Liver (tissue), 9 donors: ENCODE data around the gene TCEA2. TPM values are rescaled to one million over a fixed set of nuclear protein-coding genes. Genes with fewer than 3 reads are reported as not detected.

ENCODE experiments used
- DNase-seq: peaks from one replicate; pipeline ENCODE4 v3.0.0-alpha.2; 2017; ENCODE audit warnings: low spot score
- H3K27ac ChIP-seq, 2 donors: one replicate each; pipeline ENCODE4 v1.7.0; 2013; ENCODE audit warnings: inconsistent platforms in 2 of 2, low read length in 2 of 2, control low read depth in 1 of 2, low read depth in 1 of 2, mild to moderate bottlenecking in 1 of 2
- H3K27me3 ChIP-seq, 4 donors: one replicate each; pipeline versions ENCODE4 v1.6.1 to v1.7.0; 2013; ENCODE audit warnings: low read length in 3 of 4, inconsistent platforms in 1 of 4, mild to moderate bottlenecking in 1 of 4, moderate library complexity in 1 of 4; ENCODE audit not compliant: control insufficient read depth in 4 of 4, insufficient read depth in 4 of 4
- H3K36me3 ChIP-seq, 4 donors: one replicate each; pipeline versions ENCODE4 v1.6.1 to v1.7.0; 2013; ENCODE audit warnings: low read length in 3 of 4, mild to moderate bottlenecking in 3 of 4, low read depth in 1 of 4, moderate library complexity in 1 of 4; ENCODE audit not compliant: control insufficient read depth in 4 of 4, insufficient read depth in 3 of 4
- H3K4me1 ChIP-seq, 4 donors: one replicate each; pipeline versions ENCODE4 v1.6.1 to v1.7.0; 2013; ENCODE audit warnings: low read length in 3 of 4, mild to moderate bottlenecking in 3 of 4, moderate library complexity in 1 of 4; ENCODE audit not compliant: control insufficient read depth in 4 of 4, insufficient read depth in 4 of 4
- H3K4me3 ChIP-seq, 3 donors: one replicate each; pipeline versions ENCODE4 v1.6.1 to v1.7.0; 2013; ENCODE audit warnings: low read length in 3 of 3, control low read depth in 1 of 3, low read depth in 1 of 3, mild to moderate bottlenecking in 1 of 3
- H3K9ac ChIP-seq, 2 donors: one replicate each; pipeline ENCODE4 v1.7.0; 2013; ENCODE audit warnings: low read length in 2 of 2, mild to moderate bottlenecking in 2 of 2, moderate library complexity in 2 of 2, control low read depth in 1 of 2, low read depth in 1 of 2
- H3K9me3 ChIP-seq, 4 donors: one replicate each; pipeline versions ENCODE4 v1.6.1 to v1.7.0; 2013; ENCODE audit warnings: low read length in 3 of 4; ENCODE audit not compliant: control insufficient read depth in 4 of 4
- EGR1 ChIP-seq, 2 donors: IDR thresholded peaks; 2 replicates each; pipeline ENCODE4 v1.6.1; 2016 to 2018; ENCODE audit warnings: antibody characterized with exemption in 2 of 2, low read depth in 2 of 2
- FOXA1 ChIP-seq: IDR thresholded peaks from 2 replicates; pipeline ENCODE4 v1.6.1; 2016; ENCODE audit warnings: antibody characterized with exemption
- FOXA2 ChIP-seq: IDR thresholded peaks from 2 replicates; pipeline ENCODE4 v1.6.1; 2016; ENCODE audit warnings: antibody characterized with exemption
- GABPA ChIP-seq, 2 donors: IDR thresholded peaks in 1 of 2; conservative IDR thresholded peaks in 1 of 2; 2 replicates each; pipeline ENCODE4 v1.6.1; 2016; ENCODE audit warnings: antibody characterized with exemption in 2 of 2, mild to moderate bottlenecking in 1 of 2, moderate library complexity in 1 of 2
- HNF4A ChIP-seq, 2 donors: conservative IDR thresholded peaks; 2 replicates each; pipeline ENCODE4 v1.6.1; 2016; ENCODE audit warnings: antibody characterized with exemption in 2 of 2, mild to moderate bottlenecking in 2 of 2
- HNF4G ChIP-seq: IDR thresholded peaks from 2 replicates; pipeline ENCODE4 v1.6.1; 2016; ENCODE audit warnings: antibody characterized with exemption
- JUND ChIP-seq, 2 donors: IDR thresholded peaks; 2 replicates each; pipeline ENCODE4 v1.6.1; 2016; ENCODE audit warnings: antibody characterized with exemption in 2 of 2
- NR2F2 ChIP-seq: IDR thresholded peaks from 2 replicates; pipeline ENCODE4 v1.6.1; 2016; ENCODE audit warnings: antibody characterized with exemption
- RAD21 ChIP-seq, 2 donors: IDR thresholded peaks; 2 replicates each; pipeline ENCODE4 v1.6.1; 2016; ENCODE audit warnings: antibody characterized with exemption in 2 of 2, mild to moderate bottlenecking in 2 of 2
- RXRA ChIP-seq, 2 donors: IDR thresholded peaks; 2 replicates each; pipeline ENCODE4 v1.6.1; 2017 to 2018; ENCODE audit warnings: antibody characterized with exemption in 2 of 2, mild to moderate bottlenecking in 1 of 2
- SP1 ChIP-seq: IDR thresholded peaks from 2 replicates; pipeline ENCODE4 v1.6.1; 2018; ENCODE audit warnings: antibody characterized with exemption, mild to moderate bottlenecking
- TAF1 ChIP-seq: conservative IDR thresholded peaks from 2 replicates; pipeline ENCODE4 v1.6.1; 2016; ENCODE audit warnings: antibody characterized with exemption, mild to moderate bottlenecking
- YY1 ChIP-seq: IDR thresholded peaks from 2 replicates; pipeline ENCODE4 v1.6.1; 2016; ENCODE audit warnings: antibody characterized with exemption, mild to moderate bottlenecking
- WGBS: extraction: QIAGEN DNeasy Blood & Tissue Kit; methylation state at CpG from one replicate; pipeline ENCODE4 v1.1.7; 2013; 5-methylcytosine and 5-hydroxymethylcytosine counted together
- polyA plus RNA-seq, 2 donors: library from polyadenylated mRNA; stranded (reverse) in 1 of 2; unstranded in 1 of 2; fragments of 200-250 nt in 1 of 2; fragments of >200 nt in 1 of 2; fragmentation: Nextera tagmentation in 1 of 2; extraction: Ambion mirVana in 1 of 2; gene quantifications; one replicate each; pipeline versions ENCODE4 v1.2.1 to v1.2.3, GENCODE V29; 2013 to 2015
- total RNA-seq, 2 donors: library from RNA; depleted of rRNA; stranded (reverse); fragments of >200 nt; gene quantifications; one replicate each; pipeline ENCODE4 v1.2.3, GENCODE V29; 2014
- TF ChIP-seq, protein P1 (sequence below): IDR thresholded peaks from 2 replicates; pipeline ENCODE4 v1.6.1; 2016; ENCODE audit warnings: antibody characterized with exemption
- TF ChIP-seq, protein P2 (sequence below): IDR thresholded peaks from 2 replicates; pipeline ENCODE4 v1.6.1; 2016; ENCODE audit warnings: antibody characterized with exemption
- TF ChIP-seq, protein P3 (sequence below): IDR thresholded peaks from 2 replicates; pipeline ENCODE4 v1.6.1; 2016; ENCODE audit warnings: antibody characterized with exemption
- TF ChIP-seq, protein P4 (sequence below): fragments of 150-350 bp; IDR thresholded peaks from 2 replicates; pipeline ENCODE4 v1.5.1; 2017; ENCODE audit warnings: improper control_type of control experiment, low read depth, low read length; ENCODE audit not compliant: missing input control
- TF ChIP-seq, protein P5 (sequence below): IDR thresholded peaks from 2 replicates; pipeline ENCODE4 v1.6.1; 2016; ENCODE audit warnings: antibody characterized with exemption, mild to moderate bottlenecking
- donor health status: healthy.
- donor health status: healthy.
- donor health status: healthy.
- donor health status: healthy.
- donor health status: healthy.

TCEA2 gene
- total and polyA plus RNA-seq, 4 donors: 4.6 to 22.6 (median 11.8) TPM

DNA sequence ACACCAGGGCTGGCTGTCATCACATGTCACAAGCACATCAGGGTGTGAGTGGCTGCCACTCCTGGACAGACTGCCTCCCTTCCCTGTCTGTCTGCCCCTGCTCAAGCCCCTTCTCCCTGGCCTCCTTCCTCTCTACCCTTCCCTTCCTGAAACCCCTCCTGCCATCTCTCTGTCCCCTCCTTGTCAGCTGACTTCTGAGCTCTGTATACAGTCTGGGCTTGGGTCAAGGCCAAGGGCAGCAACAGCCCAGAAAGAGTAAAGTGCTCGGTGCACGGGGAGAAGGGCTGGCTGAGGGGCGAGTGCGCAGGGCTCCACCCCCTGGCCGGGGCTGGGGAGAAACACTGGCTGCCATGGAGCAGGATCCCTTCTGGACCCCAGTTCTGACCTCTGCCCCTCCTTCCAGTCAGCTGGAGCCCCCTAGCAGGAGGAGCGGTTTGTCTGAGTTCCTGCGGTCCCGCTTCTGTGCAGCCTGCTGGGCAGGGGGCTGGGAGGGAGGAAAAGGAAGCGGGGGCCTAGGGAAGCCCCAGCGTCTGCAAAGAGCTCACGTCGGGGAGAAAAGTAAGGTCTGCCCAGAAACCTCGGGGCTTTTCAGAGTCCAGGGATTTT lies 19.2 kb downstream of the TCEA2 start:
- H3K27me3 ChIP-seq: peaks cover 0 to 6% (median 0%) of the 10 kb centered on the region in 4 donors
- H3K4me1 ChIP-seq: peaks cover 14 to 35% (median 19%) of the 10 kb centered on the region in 4 donors
- H3K4me3 ChIP-seq: no peak overlapping the region
- DNase-seq: no peak
- no peak for TF ChIP-seq FOXA2
- no peak for TF ChIP-seq TAF1
- no peak for TF ChIP-seq SP1
- no peak for TF ChIP-seq EGR1 (IDR thresholded peaks at IDR 0.05; ENCODE audit: low read depth in 2 of 2)
- no peak for TF ChIP-seq NR2F2
- TF ChIP-seq, protein P1, sequence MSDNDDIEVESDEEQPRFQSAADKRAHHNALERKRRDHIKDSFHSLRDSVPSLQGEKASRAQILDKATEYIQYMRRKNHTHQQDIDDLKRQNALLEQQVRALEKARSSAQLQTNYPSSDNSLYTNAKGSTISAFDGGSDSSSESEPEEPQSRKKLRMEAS: no peak
- no peak for TF ChIP-seq JUND (IDR thresholded peaks at IDR 0.05)
- TF ChIP-seq, protein P2, sequence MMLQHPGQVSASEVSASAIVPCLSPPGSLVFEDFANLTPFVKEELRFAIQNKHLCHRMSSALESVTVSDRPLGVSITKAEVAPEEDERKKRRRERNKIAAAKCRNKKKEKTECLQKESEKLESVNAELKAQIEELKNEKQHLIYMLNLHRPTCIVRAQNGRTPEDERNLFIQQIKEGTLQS: no peak
- TF ChIP-seq HNF4G: no peak
- TF ChIP-seq RXRA (IDR thresholded peaks at IDR 0.05): no peak
- no peak for TF ChIP-seq FOXA1
- no peak for TF ChIP-seq GABPA (IDR thresholded peaks at IDR 0.05 in 1 of 2, conservative IDR thresholded peaks at IDR 0.05 in 1 of 2)
- no peak for TF ChIP-seq HNF4A (conservative IDR thresholded peaks at IDR 0.05)
- no peak for TF ChIP-seq RAD21 (IDR thresholded peaks at IDR 0.05)
- TF ChIP-seq, protein P3, sequence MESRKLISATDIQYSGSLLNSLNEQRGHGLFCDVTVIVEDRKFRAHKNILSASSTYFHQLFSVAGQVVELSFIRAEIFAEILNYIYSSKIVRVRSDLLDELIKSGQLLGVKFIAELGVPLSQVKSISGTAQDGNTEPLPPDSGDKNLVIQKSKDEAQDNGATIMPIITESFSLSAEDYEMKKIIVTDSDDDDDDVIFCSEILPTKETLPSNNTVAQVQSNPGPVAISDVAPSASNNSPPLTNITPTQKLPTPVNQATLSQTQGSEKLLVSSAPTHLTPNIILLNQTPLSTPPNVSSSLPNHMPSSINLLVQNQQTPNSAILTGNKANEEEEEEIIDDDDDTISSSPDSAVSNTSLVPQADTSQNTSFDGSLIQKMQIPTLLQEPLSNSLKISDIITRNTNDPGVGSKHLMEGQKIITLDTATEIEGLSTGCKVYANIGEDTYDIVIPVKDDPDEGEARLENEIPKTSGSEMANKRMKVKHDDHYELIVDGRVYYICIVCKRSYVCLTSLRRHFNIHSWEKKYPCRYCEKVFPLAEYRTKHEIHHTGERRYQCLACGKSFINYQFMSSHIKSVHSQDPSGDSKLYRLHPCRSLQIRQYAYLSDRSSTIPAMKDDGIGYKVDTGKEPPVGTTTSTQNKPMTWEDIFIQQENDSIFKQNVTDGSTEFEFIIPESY: no peak
- TF ChIP-seq, protein P4, sequence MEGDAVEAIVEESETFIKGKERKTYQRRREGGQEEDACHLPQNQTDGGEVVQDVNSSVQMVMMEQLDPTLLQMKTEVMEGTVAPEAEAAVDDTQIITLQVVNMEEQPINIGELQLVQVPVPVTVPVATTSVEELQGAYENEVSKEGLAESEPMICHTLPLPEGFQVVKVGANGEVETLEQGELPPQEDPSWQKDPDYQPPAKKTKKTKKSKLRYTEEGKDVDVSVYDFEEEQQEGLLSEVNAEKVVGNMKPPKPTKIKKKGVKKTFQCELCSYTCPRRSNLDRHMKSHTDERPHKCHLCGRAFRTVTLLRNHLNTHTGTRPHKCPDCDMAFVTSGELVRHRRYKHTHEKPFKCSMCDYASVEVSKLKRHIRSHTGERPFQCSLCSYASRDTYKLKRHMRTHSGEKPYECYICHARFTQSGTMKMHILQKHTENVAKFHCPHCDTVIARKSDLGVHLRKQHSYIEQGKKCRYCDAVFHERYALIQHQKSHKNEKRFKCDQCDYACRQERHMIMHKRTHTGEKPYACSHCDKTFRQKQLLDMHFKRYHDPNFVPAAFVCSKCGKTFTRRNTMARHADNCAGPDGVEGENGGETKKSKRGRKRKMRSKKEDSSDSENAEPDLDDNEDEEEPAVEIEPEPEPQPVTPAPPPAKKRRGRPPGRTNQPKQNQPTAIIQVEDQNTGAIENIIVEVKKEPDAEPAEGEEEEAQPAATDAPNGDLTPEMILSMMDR: no peak
- TF ChIP-seq YY1: no peak
- TF ChIP-seq, protein P5, sequence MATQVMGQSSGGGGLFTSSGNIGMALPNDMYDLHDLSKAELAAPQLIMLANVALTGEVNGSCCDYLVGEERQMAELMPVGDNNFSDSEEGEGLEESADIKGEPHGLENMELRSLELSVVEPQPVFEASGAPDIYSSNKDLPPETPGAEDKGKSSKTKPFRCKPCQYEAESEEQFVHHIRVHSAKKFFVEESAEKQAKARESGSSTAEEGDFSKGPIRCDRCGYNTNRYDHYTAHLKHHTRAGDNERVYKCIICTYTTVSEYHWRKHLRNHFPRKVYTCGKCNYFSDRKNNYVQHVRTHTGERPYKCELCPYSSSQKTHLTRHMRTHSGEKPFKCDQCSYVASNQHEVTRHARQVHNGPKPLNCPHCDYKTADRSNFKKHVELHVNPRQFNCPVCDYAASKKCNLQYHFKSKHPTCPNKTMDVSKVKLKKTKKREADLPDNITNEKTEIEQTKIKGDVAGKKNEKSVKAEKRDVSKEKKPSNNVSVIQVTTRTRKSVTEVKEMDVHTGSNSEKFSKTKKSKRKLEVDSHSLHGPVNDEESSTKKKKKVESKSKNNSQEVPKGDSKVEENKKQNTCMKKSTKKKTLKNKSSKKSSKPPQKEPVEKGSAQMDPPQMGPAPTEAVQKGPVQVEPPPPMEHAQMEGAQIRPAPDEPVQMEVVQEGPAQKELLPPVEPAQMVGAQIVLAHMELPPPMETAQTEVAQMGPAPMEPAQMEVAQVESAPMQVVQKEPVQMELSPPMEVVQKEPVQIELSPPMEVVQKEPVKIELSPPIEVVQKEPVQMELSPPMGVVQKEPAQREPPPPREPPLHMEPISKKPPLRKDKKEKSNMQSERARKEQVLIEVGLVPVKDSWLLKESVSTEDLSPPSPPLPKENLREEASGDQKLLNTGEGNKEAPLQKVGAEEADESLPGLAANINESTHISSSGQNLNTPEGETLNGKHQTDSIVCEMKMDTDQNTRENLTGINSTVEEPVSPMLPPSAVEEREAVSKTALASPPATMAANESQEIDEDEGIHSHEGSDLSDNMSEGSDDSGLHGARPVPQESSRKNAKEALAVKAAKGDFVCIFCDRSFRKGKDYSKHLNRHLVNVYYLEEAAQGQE: no peak
- no peaks in the 10 kb centered on the region for H3K36me3 ChIP-seq
- WGBS: 24% methylated on average over 13 of the region's 13 CpGs
- H3K9ac ChIP-seq: no peak overlapping the region
- H3K9me3 ChIP-seq: no peaks in the 10 kb centered on the region
- H3K27ac ChIP-seq: no peak overlapping the region
